ENCODE measurements around the gene PHF19.

DNA sequence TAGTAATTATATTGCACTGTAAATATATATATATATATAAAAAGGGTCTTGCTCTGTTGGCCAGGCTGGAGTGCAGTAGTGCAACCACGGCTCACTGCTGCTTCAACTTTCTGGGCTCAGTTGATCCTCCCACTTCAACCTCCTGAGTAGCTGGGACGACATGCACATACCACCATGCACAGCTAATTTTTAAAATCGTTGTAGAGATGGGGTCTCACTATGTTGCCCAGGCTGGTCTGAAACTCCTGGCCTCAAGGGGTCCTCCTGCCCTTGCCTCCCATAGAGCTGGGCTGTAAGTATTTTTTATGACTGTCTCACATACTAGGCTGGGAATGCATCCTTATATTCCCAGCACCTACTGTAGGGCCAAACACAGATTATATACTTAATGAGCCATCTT lies 46.1 kb downstream of the PHF19 start:
- TF ChIP-seq, protein P1, sequence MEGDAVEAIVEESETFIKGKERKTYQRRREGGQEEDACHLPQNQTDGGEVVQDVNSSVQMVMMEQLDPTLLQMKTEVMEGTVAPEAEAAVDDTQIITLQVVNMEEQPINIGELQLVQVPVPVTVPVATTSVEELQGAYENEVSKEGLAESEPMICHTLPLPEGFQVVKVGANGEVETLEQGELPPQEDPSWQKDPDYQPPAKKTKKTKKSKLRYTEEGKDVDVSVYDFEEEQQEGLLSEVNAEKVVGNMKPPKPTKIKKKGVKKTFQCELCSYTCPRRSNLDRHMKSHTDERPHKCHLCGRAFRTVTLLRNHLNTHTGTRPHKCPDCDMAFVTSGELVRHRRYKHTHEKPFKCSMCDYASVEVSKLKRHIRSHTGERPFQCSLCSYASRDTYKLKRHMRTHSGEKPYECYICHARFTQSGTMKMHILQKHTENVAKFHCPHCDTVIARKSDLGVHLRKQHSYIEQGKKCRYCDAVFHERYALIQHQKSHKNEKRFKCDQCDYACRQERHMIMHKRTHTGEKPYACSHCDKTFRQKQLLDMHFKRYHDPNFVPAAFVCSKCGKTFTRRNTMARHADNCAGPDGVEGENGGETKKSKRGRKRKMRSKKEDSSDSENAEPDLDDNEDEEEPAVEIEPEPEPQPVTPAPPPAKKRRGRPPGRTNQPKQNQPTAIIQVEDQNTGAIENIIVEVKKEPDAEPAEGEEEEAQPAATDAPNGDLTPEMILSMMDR (IDR thresholded peaks at IDR 0.05), result no peak
- TF ChIP-seq, protein P2, sequence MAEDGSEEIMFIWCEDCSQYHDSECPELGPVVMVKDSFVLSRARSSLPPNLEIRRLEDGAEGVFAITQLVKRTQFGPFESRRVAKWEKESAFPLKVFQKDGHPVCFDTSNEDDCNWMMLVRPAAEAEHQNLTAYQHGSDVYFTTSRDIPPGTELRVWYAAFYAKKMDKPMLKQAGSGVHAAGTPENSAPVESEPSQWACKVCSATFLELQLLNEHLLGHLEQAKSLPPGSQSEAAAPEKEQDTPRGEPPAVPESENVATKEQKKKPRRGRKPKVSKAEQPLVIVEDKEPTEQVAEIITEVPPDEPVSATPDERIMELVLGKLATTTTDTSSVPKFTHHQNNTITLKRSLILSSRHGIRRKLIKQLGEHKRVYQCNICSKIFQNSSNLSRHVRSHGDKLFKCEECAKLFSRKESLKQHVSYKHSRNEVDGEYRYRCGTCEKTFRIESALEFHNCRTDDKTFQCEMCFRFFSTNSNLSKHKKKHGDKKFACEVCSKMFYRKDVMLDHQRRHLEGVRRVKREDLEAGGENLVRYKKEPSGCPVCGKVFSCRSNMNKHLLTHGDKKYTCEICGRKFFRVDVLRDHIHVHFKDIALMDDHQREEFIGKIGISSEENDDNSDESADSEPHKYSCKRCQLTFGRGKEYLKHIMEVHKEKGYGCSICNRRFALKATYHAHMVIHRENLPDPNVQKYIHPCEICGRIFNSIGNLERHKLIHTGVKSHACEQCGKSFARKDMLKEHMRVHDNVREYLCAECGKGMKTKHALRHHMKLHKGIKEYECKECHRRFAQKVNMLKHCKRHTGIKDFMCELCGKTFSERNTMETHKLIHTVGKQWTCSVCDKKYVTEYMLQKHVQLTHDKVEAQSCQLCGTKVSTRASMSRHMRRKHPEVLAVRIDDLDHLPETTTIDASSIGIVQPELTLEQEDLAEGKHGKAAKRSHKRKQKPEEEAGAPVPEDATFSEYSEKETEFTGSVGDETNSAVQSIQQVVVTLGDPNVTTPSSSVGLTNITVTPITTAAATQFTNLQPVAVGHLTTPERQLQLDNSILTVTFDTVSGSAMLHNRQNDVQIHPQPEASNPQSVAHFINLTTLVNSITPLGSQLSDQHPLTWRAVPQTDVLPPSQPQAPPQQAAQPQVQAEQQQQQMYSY (CRISPR knock-in tag; IDR thresholded peaks at IDR 0.05), result no peak
- no peak for TF ChIP-seq SP1 (CRISPR knock-in tag; conservative IDR thresholded peaks at IDR 0.05)
- TF ChIP-seq, protein P3, sequence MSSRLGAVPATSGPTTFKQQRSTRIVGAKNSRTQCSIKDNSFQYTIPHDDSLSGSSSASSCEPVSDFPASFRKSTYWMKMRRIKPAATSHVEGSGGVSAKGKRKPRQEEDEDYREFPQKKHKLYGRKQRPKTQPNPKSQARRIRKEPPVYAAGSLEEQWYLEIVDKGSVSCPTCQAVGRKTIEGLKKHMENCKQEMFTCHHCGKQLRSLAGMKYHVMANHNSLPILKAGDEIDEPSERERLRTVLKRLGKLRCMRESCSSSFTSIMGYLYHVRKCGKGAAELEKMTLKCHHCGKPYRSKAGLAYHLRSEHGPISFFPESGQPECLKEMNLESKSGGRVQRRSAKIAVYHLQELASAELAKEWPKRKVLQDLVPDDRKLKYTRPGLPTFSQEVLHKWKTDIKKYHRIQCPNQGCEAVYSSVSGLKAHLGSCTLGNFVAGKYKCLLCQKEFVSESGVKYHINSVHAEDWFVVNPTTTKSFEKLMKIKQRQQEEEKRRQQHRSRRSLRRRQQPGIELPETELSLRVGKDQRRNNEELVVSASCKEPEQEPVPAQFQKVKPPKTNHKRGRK (CRISPR knock-in tag; IDR thresholded peaks at IDR 0.05; ENCODE audit: borderline replicate concordance), result no peak
- no peak for TF ChIP-seq ZBTB21 (CRISPR knock-in tag; IDR thresholded peaks at IDR 0.05; ENCODE audit: borderline replicate concordance)
- no peak for TF ChIP-seq CREB1 (CRISPR knock-in tag; IDR thresholded peaks at IDR 0.05)
- no peak for TF ChIP-seq SMAD3 (CRISPR knock-in tag; IDR thresholded peaks at IDR 0.05; ENCODE audit: borderline replicate concordance)
- TF ChIP-seq ESRRA (CRISPR knock-in tag; IDR thresholded peaks at IDR 0.05; ENCODE audit: borderline replicate concordance), result no peak
- TF ChIP-seq IRF2 (CRISPR knock-in tag; IDR thresholded peaks at IDR 0.05; ENCODE audit: borderline replicate concordance, low read depth), result no peak
